Measurements from ENCODE around the gene ENDOD1.

GRCh38 chr11:95045812-95046211 lies 43.8 kb upstream of the ENDOD1 start:
- TF ChIP-seq CTCF (IDR thresholded peaks at IDR 0.05; ENCODE audit: low read length) (no peak), EZH2 (optimal IDR thresholded peaks at IDR 0.05; ENCODE audit: low read depth, low read length) (no peak), EZH2phosphoT487 (IDR thresholded peaks at IDR 0.05; ENCODE audit: low read length) (no peak)

All from MM.1S (cell line).